SK-N-SH treated with all-trans-retinoic acid at 6 μM for 48 hours (cell line): ENCODE data around the gene CCDC88B.

Experiments
- ATAC-seq: fragments of 200-7000 bp; cut with Tn5 transposase; 3 replicates; pipeline ENCODE4 v1.9.1; 2020; ENCODE audit warnings: mild to moderate bottlenecking, moderate library complexity
- ARNTL ChIP-seq: fragments of 450-650 bp; formaldehyde crosslinking; IDR thresholded peaks from 2 replicates; pipeline ENCODE4 v1.5.0; 2020; ENCODE audit warnings: low read depth, mild to moderate bottlenecking, moderate library complexity, borderline replicate concordance
- CREB5 ChIP-seq: fragments of 250-450 bp; sonication (Bioruptor Pico); IDR thresholded peaks from 2 replicates; pipeline ENCODE4 v1.5.1; 2020; ENCODE audit warnings: low read depth, mild to moderate bottlenecking, moderate library complexity
- CSDC2 ChIP-seq: fragments of 250-450 bp; sonication (Bioruptor Pico); IDR thresholded peaks from 2 replicates; pipeline ENCODE4 v1.5.0; 2020; ENCODE audit warnings: mild to moderate bottlenecking, moderate library complexity
- CSRNP3 ChIP-seq: fragments of 250-450 bp; sonication (Bioruptor Pico); IDR thresholded peaks from 2 replicates; pipeline ENCODE4 v1.5.1; 2021; ENCODE audit warnings: mild to moderate bottlenecking, moderate library complexity
- ESRRG ChIP-seq: fragments of 250-450 bp; sonication (Bioruptor Pico); IDR thresholded peaks from 2 replicates; pipeline ENCODE4 v1.6.1; 2021; ENCODE audit warnings: mild to moderate bottlenecking
- ISL1 ChIP-seq: fragments of 250-450 bp; sonication (Bioruptor Pico); IDR thresholded peaks from 2 replicates; pipeline ENCODE4 v2.1.2; 2022; ENCODE audit warnings: mild to moderate bottlenecking, moderate library complexity
- OSR1 ChIP-seq: fragments of 250-450 bp; sonication (Bioruptor Pico); IDR thresholded peaks from 2 replicates; pipeline ENCODE4 v1.8.0; 2022; ENCODE audit warnings: moderate library complexity, mild to moderate bottlenecking, inconsistent platforms
- POU6F1 ChIP-seq: fragments of 250-450 bp; sonication (Bioruptor Pico); IDR thresholded peaks from 2 replicates; pipeline ENCODE4 v1.8.0; 2021; ENCODE audit warnings: low read depth, mild to moderate bottlenecking, moderate library complexity, borderline replicate concordance
- PPARA ChIP-seq: fragments of 250-450 bp; sonication (Bioruptor Pico); IDR thresholded peaks from 2 replicates; pipeline ENCODE4 v1.5.0; 2020; ENCODE audit warnings: mild to moderate bottlenecking, borderline replicate concordance
- TCF4 ChIP-seq: fragments of 250-450 bp; sonication (Bioruptor Pico); IDR thresholded peaks from 2 replicates; pipeline ENCODE4 v1.8.0; 2021; ENCODE audit warnings: mild to moderate bottlenecking, moderate library complexity, borderline replicate concordance
- TOX ChIP-seq: fragments of 250-450 bp; sonication (Bioruptor Pico); IDR thresholded peaks from 2 replicates; pipeline ENCODE4 v1.8.0; 2021; ENCODE audit warnings: mild to moderate bottlenecking, moderate library complexity, borderline replicate concordance
- TSHZ2 ChIP-seq: fragments of 250-450 bp; sonication (Bioruptor Pico); IDR thresholded peaks from 2 replicates; pipeline ENCODE4 v1.5.0; 2020; ENCODE audit warnings: mild to moderate bottlenecking, moderate library complexity
- ZC3H10 ChIP-seq: fragments of 250-450 bp; sonication (Bioruptor Pico); IDR thresholded peaks from 2 replicates; pipeline ENCODE4 v1.5.1; 2021; ENCODE audit warnings: mild to moderate bottlenecking, moderate library complexity
- ZFP3 ChIP-seq: fragments of 250-450 bp; sonication (Bioruptor Pico); IDR thresholded peaks from 2 replicates; pipeline ENCODE4 v1.5.0; 2020; ENCODE audit warnings: mild to moderate bottlenecking, moderate library complexity
- ZNF565 ChIP-seq: fragments of 450-650 bp; formaldehyde crosslinking; conservative IDR thresholded peaks from 2 replicates; pipeline ENCODE4 v1.5.0; 2020; ENCODE audit warnings: low read depth, mild to moderate bottlenecking, moderate library complexity
- ZNF70 ChIP-seq: fragments of 450-650 bp; formaldehyde crosslinking; IDR thresholded peaks from 2 replicates; pipeline ENCODE4 v1.5.0; 2020; ENCODE audit warnings: mild to moderate bottlenecking, moderate library complexity
- ZNF8 ChIP-seq: fragments of 450-650 bp; formaldehyde crosslinking; IDR thresholded peaks from 2 replicates; pipeline ENCODE4 v1.5.0; 2020; ENCODE audit warnings: mild to moderate bottlenecking, moderate library complexity
- TF ChIP-seq, protein P1 (sequence below): fragments of 250-450 bp; sonication (Bioruptor Pico); IDR thresholded peaks from 2 replicates; pipeline ENCODE4 v1.8.0; 2020; ENCODE audit warnings: mild to moderate bottlenecking, moderate library complexity, borderline replicate concordance

The CCDC88B gene

DNA sequence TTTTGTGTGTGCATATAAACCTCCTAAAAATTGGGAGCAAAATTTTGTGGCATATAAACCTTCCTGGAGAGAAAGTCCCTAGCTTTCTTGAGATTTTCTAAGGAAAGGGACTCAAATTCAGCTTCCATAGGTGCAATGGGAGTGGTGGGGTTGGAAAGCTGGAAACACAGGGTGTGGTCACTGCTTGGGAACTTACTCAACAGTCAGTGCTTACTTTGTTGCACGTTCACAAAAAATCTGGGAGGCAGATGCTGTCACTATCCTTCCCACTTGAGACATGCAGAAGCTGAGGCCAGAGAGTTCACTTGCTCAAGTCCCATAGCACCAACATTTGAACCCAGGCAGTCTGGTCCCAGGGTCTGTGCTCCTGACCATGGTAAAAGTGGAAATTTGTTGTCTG lies 43.8 kb upstream of the CCDC88B start:
- ATAC-seq = no peak
- TF ChIP-seq CSDC2 (CRISPR knock-in tag) = no peak
- no peak for TF ChIP-seq ZNF8 (CRISPR knock-in tag)
- TF ChIP-seq TSHZ2 (CRISPR knock-in tag) = no peak
- TF ChIP-seq ISL1 = no peak
- TF ChIP-seq TOX (CRISPR knock-in tag) = no peak
- no peak for TF ChIP-seq ZNF565 (CRISPR knock-in tag)
- no peak for TF ChIP-seq ZFP3
- no peak for TF ChIP-seq POU6F1 (CRISPR knock-in tag)
- no peak for TF ChIP-seq ZNF70 (CRISPR knock-in tag)
- no peak for TF ChIP-seq ZC3H10
- TF ChIP-seq TCF4 = no peak
- TF ChIP-seq ARNTL (CRISPR knock-in tag) = no peak
- TF ChIP-seq OSR1 (CRISPR knock-in tag) = no peak
- TF ChIP-seq CSRNP3 (CRISPR knock-in tag) = no peak
- no peak for TF ChIP-seq ESRRG (CRISPR knock-in tag)
- TF ChIP-seq PPARA = no peak
- no peak for TF ChIP-seq CREB5 (CRISPR knock-in tag)

GRCh38 chr11:64296830-64297698 lies 42.9 kb upstream of the CCDC88B start:
- no peak for TF ChIP-seq ISL1
- TF ChIP-seq CSDC2 (CRISPR knock-in tag) = no peak
- ATAC-seq = no peak

DNA sequence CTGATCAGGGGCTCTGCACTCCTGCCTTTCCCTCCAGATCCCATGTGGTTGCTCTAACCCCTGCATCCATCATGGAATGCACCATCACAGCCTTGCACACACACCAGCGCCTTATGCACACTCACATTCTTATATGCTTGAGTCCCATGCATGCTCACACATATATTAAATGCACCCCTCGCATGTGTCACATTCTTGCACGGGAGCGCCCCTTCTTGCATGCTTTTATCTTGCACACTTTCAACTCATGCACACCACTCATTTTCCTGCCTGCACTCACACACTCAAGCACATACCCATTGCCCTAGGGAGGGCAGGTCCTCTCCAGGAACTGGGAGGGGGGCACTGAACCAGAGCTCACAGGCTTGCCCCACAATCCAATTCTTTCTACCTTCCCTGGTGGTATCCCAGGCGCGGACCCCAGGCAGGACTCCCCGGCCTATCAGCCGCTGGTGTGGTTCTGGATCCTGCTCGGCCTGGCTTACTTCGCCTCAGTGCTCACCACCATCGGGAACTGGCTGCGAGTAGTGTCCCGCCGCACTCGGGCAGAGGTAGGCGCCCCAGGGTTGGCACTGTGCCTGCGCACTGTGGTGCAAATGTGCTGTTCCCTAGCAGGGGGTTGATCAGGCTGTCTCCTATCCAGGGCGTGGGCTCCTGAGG lies 42.2 kb upstream of the CCDC88B start:
- ATAC-seq = no peak
- TF ChIP-seq, protein P1, sequence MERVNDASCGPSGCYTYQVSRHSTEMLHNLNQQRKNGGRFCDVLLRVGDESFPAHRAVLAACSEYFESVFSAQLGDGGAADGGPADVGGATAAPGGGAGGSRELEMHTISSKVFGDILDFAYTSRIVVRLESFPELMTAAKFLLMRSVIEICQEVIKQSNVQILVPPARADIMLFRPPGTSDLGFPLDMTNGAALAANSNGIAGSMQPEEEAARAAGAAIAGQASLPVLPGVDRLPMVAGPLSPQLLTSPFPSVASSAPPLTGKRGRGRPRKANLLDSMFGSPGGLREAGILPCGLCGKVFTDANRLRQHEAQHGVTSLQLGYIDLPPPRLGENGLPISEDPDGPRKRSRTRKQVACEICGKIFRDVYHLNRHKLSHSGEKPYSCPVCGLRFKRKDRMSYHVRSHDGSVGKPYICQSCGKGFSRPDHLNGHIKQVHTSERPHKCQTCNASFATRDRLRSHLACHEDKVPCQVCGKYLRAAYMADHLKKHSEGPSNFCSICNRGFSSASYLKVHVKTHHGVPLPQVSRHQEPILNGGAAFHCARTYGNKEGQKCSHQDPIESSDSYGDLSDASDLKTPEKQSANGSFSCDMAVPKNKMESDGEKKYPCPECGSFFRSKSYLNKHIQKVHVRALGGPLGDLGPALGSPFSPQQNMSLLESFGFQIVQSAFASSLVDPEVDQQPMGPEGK (CRISPR knock-in tag) = no peak
- TF ChIP-seq OSR1 (CRISPR knock-in tag) = no peak
- no peak for TF ChIP-seq PPARA
- TF ChIP-seq ARNTL (CRISPR knock-in tag) = no peak
- no peak for TF ChIP-seq ZNF8 (CRISPR knock-in tag)
- TF ChIP-seq TOX (CRISPR knock-in tag) = no peak
- no peak for TF ChIP-seq ISL1
